Cortex of kidney (tissue), 1 donor: ENCODE data around the gene SYNC.

ENCODE experiments used
- DNase-seq: peaks from one replicate; lab custom pipeline; 2025; lab: John Stamatoyannopoulos, UW

The SYNC gene

GRCh38 chr1:32702599-32703478 is at the start of gene SYNC:
SYNC (minus strand) TSS chr1:32702770; CDS start chr1:32702660, 110 bp downstream.
- no peak for DNase-seq

- DNase-seq, result no peak
These were observed 47.2 kb upstream of the SYNC start for GRCh38 chr1:32749771-32750170.

GRCh38 chr1:32749332-32749731 is 46.8 kb upstream of the SYNC start:
- DNase-seq, result no peak

- DNase-seq, result no peak
These were observed 46.4 kb upstream of the SYNC start for GRCh38 chr1:32748926-32749325.

- DNase-seq, result no peak
These were observed 45.8 kb upstream of the SYNC start for GRCh38 chr1:32748348-32748747.

- DNase-seq, result no peak
These were observed 43.6 kb upstream of the SYNC start for GRCh38 chr1:32746130-32746529.

DNA sequence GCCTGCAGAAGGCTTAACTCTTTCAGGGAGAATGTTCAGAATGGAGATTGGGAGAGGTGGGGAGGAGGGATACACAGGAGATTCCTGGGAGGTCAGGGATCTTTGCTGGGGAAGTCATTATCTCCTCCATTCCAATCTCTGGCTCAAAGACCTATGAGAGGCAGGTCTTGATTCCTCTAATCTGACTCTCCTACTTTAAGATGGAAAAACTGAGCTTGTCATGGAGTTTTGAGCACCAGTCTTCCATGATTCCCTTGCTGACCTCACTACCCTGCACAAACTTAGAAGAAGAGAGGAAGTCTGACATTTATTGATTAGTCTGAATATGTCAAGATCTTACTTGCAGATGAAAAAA is 41.5 kb upstream of the SYNC start:
- DNase-seq, result no peak

DNA sequence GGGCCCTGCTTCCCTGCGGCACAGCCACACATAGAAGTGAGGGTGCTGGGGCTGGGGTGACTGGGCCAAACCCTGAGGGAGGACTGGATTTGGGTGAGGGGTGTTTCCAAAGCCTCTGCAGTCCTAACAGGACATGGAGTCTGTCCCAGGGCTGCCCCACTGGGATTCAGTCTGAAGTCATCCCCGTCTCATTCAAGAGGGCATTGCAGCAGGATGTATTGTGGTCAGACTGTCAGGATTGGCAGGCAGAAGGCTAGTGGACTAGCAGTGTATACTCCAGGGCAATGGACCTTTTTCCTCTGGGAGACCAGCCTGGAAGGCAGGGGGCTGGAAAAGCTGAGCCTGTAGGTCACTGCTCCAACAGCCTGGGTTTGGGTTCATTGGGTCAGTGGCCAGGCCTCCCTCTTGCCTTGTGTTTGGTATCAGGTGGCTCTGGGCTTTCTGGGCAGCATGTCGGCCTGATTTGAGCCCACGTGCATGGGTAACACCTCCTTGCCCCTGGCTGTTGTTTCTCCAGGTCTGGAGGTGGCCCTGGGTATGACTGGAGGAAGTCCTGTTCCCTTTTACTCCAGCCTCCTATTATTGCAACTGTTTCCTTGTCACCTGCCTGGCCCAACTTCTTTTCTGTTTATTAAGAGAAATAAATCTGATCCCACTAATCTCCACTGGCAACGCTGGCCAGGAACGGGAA is 41.0 kb upstream of the SYNC start:
- DNase-seq, result no peak

GRCh38 chr1:32742956-32743355 is 40.4 kb upstream of the SYNC start:
- no peak for DNase-seq

DNA sequence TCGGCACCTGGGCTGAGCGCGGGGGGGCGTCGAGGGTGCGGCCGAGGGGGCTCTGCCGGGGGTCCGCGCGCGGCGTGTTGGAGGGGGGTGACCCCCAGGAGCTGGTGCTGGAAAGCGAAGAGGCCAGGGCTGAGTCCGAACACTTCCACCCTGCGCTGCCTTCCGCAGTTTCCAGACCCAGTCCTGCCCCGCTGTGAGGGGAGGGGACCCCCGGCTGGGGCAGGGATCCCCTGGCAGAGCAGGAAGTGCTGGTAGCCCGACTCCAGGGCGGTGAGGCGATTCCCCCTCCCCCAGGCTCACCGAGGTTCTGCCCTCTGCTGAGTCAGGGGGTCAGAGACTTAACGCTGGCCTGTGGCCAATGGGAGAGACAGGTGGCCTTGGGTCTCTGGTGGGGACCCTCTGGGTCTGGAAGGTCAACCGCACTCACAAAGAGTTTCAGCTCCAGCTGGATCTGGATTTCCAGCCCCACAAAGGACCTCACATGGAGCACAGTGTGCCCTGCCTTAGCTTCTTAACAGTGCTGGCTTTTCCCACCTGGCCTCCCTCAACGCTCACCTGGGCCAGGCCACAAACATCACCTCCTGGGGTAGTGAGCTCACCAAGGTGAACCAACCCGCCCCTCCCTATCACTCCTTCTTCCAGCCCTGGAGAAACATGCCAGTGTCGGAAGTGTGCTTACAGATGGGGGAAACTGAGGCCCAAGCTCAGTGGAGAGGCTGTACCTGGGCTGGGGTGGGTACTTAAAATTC is 39.8 kb upstream of the SYNC start:
- no peak for DNase-seq

DNA sequence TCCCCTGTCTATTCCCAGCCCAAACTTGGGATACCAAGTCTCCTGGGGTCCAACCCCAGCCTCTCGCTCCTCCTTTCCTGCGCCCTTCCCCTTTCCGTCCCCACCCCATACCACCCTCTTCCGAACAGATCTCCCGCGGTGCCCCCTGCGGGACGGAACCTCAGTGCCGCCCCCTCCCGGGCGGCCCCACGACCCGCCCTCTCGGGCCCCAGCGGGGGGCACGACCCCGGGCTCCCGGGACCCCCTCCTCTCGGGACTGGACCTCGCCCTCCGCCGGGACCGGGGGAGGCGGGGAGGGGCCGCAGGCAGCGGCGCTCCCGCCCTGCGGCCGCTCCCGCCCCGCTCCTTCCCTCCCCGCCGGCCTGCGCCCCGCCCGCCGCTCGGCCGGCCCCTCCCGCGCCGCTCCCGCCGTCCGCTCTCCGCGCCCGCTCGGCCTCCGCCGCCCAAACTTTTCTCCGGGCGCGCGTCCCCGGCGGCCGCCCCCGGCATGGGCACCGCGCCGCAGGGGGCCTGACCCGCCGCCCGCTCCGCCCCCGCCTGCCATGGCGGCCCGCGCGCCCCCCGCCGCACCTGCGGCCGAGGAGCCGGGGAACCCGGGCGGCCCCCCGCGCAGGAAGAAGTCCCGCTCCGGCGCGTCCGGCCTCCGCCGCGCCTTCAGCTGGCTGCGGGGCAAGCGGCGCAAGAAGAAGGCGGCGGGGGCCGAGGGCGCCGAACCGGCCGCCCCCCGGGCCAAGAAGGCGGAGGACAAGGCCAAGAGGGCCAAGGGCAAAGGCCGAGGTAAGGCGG is 39.0 kb upstream of the SYNC start:
- DNase-seq, result no peak

GRCh38 chr1:32741059-32741412 is 38.5 kb upstream of the SYNC start:
- no peak for DNase-seq

DNA sequence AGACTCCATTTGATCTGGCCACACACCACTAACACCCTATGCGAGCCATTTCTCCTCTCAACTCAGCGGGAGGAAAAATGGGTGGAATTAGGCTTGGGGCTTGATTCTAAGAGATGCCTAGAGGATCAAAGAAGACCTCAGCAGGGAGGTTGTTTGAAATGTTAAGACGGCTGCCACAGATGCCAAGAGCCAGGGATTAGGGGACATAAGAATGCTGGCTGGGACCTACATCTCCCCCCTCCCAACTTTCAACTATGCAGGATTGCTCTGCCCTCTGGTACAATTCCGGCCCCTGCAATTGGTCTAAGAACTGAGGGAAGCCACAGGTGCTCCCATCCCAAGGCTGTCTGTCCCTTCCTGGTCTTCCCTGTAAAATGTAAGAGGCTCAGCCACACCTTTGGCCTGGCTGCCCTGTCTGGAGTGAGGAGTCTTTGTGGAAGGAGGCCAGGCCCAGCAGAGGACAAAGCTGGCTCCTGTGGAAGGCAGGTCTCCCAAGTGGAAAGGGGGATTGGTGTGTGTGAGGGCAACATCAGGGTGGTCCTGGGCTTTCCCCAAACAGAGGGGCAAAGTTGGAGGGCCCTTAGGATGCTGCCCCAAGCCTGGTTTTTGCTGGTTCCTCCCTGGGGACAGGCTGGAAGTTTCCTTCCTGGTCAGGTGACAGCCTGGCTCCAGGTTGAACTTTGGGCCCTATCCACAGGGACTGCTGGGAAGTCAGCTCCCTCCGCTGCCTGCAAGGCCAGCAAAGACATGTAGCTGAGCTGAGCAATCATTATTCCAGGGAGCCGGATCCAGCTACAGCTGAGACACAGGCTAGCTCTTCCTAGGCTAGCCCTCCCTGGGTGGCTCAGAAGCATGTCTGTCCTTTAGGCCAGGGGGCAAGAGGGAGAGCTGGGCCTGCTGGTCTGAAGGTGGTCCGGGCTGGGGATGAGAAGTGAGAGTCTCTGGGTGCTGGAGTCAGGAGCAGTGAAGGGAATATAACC is 34.5 kb upstream of the SYNC start:
- DNase-seq, result no peak

DNA sequence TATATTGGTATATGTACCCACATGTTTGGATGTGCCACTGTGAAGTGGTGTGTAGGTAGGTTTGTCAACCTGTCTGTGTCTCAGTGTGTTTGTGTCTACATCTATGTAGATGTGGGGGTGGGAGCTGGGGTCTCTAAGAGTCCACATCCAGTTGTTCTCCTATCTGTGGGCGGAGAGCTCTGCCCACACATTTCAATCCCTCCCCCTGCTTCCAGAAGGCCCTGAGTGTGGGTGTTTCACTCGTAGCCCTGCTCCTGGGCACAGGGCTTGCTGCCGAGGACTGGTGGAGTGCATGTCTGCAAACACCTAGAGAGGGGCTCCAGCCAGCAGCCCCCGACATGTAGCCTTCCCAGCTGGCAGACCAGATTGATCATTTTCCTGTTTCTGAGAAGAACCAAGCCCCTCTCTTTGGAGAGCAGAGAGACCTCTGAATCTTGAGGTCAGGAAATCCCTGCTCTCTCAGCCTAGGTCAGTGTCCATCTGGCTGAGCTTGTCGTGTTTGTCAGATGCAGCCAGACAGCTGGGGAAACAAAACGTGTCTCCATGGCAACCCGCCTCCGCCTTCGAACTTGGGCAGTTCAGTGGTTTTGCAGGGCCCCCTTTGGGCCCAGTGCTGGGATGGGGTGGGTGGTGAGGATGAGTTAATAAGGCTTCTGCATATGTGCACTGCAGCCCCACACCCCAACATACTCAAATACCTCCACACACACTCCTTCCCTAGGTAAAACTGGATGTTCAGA is 31.2 kb upstream of the SYNC start:
- DNase-seq, result no peak

GRCh38 chr1:32729254-32730046 is 26.9 kb upstream of the SYNC start:
- DNase-seq, result no peak

DNA sequence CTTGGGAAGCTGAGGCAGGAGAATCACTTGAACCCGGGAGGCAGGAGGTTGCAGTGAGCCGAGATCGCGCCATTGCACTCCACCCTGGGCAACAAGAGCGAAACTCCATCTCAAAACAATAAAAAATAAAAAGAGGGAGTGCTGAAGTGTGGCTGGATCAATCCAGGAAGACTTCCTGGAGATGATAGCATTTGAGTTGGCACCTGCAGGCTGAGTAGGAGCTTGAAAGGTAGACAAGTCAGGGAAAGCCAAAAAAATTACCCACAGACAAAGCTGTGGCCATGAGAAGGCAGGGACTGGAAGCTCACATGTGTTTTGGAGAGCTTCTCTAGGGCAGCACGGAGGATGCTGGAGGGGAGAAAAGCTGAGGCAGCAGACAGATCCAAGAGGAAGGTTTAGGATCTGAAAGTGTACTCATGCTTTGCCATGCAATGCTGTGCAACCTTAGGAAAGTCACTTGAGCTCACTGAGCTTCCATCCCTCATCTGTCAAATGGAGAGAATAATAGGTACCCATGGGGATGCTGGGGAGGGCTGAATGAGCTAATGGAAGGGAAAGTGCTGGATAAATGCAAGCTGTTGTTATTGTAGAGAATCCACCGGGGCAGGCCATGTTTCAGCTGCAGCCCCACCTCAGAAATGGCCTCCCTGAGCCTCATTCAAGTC is 26.0 kb upstream of the SYNC start:
- DNase-seq, result no peak

DNA sequence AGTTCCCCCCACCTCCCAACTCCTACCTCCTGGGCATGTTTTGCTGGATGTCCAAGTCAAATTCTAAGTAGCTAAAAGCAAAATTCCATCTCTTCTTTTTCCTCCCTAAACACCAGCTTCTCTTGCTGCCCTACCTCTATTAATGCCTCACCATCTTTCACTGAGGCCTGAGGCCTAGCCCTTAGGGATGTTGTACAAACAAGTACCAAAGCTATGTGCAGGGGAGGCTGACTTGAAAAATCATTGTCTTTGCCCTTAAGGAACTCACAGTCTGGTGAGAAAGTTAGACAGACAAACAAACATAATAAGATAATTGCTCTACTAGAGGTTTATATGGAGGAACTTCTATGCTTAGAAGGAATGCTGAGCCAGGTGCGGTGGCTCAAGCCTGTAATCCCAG is 25.3 kb upstream of the SYNC start:
- no peak for DNase-seq

GRCh38 chr1:32725615-32725982 is 23.0 kb upstream of the SYNC start:
- DNase-seq, result no peak
